GM19324 (cell line): Measurements from ENCODE around the gene SHOX.
"Not testable (repeated sequence)": the region's sequence is repeated elsewhere in the genome, so short reads cannot be mapped to it uniquely, and the experiment has no call there.

Experiments
- ATAC-seq: cut with Tn5 transposase; IDR thresholded peaks from one replicate; pipeline ENCODE4 v1.9.1; 2021; ENCODE audit warnings: mild to moderate bottlenecking, moderate library complexity; ENCODE audit not compliant: unreplicated experiment, low FRiP score

The SHOX gene

GRCh38 chrX:621705-622503 is 8.7 kb upstream of the SHOX start:
- ATAC-seq, result no peak

- not testable (repeated sequence) for ATAC-seq
These were observed 7.8 kb upstream of the SHOX start for GRCh38 chrX:622802-623201.

DNA sequence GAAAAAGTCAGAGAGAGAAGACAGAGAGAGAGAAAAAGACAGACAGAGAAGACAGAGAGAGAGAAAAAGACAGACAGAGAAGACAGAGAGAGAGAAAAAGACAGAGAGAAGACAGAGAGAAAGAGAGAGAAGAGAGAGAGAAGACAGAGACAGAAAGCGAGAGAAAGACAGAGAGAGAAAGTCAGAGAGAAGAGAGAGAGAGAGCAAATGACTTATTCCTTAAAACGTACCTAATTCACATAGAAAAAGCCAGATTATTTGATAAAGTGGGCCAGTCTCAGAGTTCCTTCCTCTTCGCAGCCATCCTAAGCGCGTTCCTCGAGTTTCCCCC is 7.4 kb upstream of the SHOX start:
- ATAC-seq, result no peak

- ATAC-seq, result no peak
These were observed 6.8 kb upstream of the SHOX start for GRCh38 chrX:623599-624315.

DNA sequence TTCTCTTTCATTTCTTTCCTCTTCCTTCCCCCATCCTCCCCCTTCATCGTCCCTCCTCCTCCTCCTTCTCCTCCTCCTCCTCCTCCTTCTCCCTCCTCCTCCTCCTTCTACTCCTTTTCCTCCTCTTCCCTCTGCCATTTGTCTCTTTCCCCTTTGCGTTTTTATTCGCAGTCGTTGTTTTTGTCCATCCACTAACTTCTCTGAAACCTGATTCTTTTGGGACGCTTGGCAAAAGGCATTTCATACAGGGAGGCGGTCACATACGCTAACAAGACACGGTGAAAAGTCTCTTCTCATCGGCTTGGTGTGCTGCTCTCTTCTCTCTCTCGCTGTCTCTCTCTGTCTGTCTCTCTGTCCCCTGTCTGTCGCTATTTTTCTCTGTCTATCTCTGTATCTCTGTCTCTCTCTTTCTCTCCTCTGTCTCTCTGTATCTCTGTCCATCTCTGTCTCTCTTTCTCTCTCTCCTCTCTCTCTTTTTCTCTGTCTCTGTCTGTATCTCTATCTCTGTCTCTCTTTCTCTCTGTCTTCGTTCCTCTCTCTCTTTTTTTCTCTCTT is 5.4 kb upstream of the SHOX start:
- no peak for ATAC-seq

DNA sequence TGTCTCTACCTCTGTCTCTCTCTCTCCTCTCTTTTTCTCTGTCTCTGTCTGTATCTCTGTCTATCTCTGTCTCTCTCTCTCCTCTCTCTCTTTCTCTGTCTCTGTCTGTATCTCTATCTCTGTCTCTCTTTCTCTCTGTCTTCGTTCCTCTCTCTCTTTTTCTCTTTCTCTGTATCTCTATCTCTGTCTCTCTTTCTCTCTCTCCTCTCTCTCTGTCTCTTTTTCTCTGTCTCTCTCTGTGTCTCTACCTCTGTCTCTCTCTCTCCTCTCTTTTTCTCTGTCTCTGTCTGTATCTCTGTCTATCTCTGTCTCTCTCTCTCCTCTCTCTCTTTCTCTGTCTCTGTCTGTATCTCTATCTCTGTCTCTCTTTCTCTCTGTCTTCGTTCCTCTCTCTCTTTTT is 4.5 kb upstream of the SHOX start:
- not testable (repeated sequence) for ATAC-seq

DNA sequence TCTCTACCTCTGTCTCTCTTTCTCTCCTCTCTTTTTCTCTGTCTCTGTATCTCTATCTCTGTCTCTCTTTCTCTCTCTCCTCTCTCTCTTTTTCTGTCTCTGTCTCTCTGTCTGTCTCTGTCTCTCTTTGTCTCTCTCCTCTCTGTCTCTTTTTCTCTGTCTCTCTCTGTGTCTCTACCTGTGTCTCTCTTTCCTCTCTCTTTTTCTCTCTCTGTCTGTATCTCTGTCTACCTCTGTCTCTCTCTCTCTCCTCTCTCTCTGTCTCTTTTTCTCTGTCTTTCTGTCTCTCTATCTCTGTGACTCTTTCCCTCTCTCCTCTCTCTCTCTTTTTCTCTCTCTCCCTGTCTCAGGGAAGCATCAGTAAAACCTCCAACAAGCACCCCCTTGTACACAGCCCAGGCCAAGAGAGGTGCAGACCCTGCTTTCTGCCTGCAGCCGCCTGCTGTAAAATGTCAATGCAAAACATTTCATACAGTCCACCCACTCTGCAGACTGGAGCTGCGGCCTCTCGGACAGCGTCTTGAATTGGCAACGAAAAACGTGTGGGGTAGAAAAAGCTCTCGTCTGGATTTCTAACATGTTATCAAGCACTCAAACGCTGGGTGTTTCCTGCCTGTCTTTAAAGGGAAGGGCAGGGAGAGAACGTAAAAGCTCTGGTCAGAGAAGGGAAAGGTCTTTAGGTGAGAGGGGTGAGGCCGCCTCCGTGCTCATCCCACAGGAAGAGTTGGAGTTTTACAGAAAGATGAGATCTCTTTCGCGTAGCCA is 3.7 kb upstream of the SHOX start:
- ATAC-seq, result no peak

- no peak for ATAC-seq
These were observed 3.0 kb upstream of the SHOX start for GRCh38 chrX:627510-627981.

GRCh38 chrX:627995-628394 is 2.6 kb upstream of the SHOX start:
- ATAC-seq, result no peak

DNA sequence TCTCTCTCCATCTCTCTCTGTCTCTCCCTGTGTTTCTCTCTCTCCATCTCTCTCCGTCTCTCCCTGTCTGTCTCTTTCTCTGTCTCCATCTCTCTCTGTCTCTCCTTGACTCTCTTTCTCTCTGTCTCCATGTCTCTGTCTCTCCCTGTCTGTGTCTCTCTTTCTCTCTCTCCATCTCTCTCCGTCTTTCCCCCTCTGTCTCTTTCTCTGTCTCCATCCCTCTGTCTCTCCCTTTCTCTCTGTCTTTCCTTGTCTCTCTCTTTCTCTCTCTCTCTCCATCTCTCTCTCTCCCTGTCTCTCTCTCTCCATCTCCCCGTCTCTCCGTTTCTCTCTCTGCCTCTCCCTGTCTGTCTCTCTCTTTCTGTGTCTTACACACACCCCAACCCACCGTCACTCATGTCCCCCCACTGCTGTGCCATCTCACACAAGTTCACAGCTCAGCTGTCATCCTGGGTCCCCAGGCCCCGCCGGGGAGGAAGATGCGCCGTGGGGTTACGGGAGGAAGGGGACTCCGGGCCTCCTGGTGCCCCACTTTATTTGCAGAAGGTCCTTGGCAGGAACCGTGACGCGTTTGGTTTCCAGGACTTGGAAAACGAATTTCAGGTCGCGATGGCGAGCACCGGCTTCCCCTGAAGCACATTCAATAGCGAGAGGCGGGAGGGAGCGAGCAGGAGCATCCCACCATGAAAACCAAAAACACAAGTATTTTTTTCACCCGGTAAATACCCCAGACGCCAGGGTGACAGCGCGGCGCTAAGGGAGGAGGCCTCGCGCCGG is 1.2 kb upstream of the SHOX start:
- no peak for ATAC-seq

DNA sequence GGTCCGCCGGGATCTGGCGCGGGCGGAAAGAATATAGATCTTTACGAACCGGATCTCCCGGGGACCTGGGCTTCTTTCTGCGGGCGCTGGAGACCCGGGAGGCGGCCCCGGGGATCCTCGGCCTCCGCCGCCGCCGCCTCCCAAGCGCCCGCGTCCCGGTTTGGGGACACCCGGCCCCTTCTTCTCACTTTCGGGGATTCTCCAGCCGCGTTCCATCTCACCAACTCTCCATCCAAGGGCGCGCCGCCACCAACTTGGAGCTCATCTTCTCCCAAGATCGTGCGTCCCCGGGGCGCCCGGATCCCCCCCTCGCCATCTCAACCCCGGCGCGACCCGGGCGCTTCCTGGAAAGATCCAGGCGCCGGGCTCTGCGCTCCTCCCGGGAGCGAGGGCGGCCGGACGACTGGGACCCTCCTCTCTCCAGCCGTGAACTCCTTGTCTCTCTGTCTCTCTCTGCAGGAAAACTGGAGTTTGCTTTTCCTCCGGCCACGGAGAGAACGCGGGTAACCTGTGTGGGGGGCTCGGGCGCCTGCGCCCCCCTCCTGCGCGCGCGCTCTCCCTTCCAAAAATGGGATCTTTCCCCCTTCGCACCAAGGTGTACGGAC is 482 bp upstream of the SHOX start:
- no peak for ATAC-seq

GRCh38 chrX:631802-632365 is 1.3 kb downstream of the SHOX start:
- no peak for ATAC-seq

DNA sequence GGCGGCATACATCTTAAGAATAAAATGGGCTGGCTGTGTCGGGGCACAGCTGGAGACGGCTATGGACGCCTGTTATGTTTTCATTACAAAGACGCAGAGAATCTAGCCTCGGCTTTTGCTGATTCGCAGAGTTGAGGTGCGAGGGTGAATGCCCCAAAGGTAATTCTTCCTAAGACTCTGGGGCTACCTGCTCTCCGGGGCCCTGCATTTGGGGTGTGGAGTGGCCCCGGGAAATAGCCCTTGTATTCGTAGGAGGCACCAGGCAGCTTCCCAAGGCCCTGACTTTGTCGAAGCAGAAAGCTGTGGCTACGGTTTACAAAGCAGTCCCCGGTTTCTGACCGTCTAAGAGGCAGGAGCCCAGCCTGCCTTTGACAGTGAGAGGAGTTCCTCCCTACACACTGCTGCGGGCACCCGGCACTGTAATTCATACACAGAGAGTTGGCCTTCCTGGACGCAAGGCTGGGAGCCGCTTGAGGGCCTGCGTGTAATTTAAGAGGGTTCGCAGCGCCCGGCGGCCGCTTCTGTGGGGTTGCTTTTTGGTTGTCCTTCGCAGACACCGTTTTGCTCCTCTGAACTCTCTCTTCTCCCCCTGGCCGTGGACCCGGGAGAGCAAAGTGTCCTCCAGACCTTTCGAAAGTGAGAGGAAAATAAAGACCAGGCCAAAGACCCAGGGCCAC is 1.9 kb downstream of the SHOX start:
- no peak for ATAC-seq

- ATAC-seq, result no peak
These were observed 2.7 kb downstream of the SHOX start for GRCh38 chrX:633043-633984.

GRCh38 chrX:633985-634958 is 3.7 kb downstream of the SHOX start:
- no peak for ATAC-seq

DNA sequence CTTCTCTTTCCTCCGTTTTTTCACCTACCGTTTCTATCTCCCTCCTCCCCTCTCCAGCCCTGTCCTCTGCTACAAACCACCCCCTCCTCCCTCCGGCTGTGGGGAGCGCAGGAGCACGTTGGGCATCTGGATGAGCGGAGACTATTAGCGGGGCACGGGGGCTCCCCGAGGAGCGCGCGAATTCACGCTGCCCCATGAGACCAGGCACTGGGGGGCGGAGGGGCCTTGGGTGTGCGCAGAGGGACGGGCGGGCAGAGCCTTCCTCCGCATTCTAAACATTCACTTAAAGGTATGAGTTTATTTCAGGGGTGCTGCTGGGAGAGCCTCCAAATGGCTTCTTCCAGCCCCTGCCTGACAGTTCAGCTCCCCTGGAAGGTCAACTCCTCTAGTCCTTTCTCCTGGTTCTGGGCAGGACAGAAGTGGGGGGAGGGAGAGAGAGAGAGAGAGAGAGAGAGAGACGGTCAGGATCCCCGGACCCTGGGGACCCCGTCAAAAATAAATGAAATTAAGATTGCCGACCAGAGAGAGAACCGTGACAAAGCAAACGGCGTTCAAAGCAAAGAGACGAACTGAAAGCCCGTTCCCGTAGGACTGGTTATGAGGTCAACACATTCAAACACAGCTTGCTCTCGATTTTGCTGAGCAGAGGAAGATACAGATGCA is 5.0 kb downstream of the SHOX start:
- no peak for ATAC-seq
